Stimulated activated CD4-positive, alpha-beta T cell treated with anti-CD3 and anti-CD28 coated beads, Interleukin-1b, Interleukin-23, amount 100 ng/mL, for 4 hours (primary cell): ENCODE data around the gene TMEM92.

ENCODE experiments used
- DNase-seq, 2 donors: peaks; one replicate each; pipeline ENCODE4 v3.0.0-alpha.2; 2020; ENCODE audit warnings: low read depth in 2 of 2

Gene TMEM92

GRCh38 chr17:50328363-50329325 lies 54.4 kb downstream of the TMEM92 start:
- DNase-seq, result no peak

DNA sequence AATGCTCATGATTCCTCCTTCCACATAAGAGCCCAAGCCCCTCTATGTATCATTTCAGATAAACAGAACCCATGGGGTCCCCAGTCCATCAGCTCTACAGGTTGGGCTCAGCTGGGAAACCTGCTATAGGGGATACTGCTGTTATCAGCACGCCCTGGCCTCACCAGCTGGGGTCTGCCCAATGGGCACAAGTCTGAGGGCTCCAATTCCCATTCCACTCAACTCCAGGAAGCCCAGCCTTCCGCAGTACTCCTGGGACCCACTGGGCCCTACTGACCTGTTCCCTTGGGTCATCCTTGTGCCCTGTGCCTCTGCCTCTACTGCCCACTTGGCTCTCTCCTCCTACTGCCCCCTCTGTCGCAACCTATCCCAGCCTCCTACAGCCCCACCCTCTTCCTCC lies 55.5 kb downstream of the TMEM92 start:
- DNase-seq, result no peak

GRCh38 chr17:50330151-50330775 lies 56.0 kb downstream of the TMEM92 start:
- DNase-seq, result no peak
